Stimulated activated CD8-positive, alpha-beta memory T cell treated with anti-CD3 and anti-CD28 coated beads, Interleukin-15, amount 100 ng/mL, for 24 hours (primary cell): Measurements from ENCODE around the gene FBXW2.
"Not testable (repeated sequence)": the region's sequence is repeated elsewhere in the genome, so short reads cannot be mapped to it uniquely, and the experiment has no call there.

Experiments used
- DNase-seq: peaks from one replicate; pipeline ENCODE4 v3.0.0-alpha.2; 2020; ENCODE audit warnings: low read depth

The FBXW2 gene

DNA sequence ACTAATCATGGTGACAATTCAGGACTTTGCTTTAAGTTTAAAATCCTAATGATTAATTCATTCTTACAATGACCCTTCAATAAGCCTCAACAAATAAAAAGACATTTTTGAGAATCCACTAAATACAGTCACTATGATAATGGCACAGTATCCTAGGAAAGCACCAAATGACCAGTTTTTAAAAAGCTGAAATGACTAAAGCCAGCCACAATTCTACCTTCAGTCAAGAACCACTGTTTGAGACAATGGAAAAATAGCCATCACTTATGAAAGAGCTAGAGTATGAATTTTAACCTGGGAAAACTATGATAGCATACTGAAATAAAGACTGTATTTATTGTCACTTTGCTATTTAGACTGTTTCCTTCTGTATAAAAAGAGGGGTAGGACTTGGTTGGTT, 14.0 kb downstream of the FBXW2 start:
- no peak for DNase-seq

DNA sequence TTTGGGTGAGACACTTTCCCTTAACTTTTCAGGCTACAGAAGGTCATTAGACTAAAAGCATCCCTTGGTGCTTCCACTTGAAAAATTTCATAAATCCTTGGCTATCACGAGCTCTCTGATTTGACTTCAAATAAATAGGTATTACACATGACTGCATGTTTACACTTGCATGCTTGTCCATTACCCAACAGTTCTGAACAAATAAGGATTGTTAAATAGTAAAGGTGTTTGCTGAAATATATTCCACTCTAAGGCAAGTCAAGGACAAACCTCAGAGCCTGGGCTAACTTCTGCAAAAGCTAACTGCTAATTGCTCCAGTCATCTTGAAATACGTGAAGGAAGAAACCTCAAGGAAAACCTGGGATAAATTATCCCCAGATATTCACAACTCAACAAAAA, 14.5 kb downstream of the FBXW2 start:
- no peak for DNase-seq

DNA sequence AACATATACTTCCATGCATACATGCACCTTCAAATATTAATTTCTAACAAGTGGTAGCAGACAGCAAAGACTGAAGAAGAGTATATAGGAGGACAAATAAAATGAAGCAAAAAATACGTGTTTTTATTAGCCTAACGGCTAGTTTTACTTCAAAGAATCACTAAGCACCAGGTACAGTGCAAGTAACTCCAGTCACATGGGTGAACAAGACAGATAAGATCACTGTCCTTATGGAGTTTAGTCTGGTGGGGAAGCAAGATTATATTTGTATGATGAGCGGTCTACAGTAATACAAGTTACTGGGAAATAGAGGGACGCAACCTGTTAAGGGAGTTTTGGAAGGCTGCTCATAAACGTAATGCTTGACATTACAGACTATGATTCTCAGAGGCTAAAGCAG, 16.0 kb downstream of the FBXW2 start:
- no peak for DNase-seq

DNA sequence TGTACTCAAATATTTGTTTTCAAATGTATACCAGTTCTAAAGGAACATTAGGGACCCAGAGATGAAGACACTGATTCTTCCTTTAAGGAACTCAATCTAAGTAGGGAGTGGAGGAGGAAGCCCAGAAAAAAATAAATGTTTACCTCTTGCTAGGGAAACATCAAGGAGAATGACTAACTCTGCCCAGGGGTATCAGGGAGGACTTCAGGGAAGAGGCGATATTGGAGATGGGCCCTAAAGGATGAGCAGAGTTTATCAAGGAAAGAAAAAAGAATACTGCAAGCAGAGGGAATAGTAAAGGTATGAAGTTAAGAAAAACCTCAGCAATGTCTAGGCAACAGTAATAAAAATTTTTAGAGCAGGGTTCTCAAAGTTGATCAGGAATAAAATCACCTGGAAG, 16.4 kb downstream of the FBXW2 start:
- DNase-seq, result no peak

GRCh38 chr9:120775859-120776258, 17.4 kb downstream of the FBXW2 start:
- no peak for DNase-seq

DNA sequence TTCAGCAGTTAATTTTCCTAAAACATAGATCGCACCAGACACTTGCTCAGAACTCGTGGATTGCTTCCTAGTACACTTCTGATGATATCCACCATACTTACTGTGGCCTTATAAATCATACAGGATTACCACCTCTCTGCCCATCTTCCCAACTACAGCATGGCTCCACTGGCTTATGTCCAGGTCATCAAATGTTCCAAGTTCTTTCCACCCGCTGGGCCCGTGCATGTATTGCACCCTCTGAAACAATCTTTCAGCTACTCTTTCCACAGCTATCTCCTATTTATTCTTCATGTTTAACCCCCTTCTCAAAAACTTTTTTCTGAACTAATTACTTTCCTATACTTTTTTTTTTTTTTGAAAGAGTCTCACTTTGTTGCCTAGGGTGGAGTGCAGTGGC, 18.5 kb downstream of the FBXW2 start:
- no peak for DNase-seq

GRCh38 chr9:120773256-120773655, 20.0 kb downstream of the FBXW2 start:
- DNase-seq, result no peak

GRCh38 chr9:120770931-120771330, 22.3 kb downstream of the FBXW2 start:
- no peak for DNase-seq

- no peak for DNase-seq
Measured at GRCh38 chr9:120768886-120769285, 24.3 kb downstream of the FBXW2 start.

- DNase-seq, result no peak
Measured at GRCh38 chr9:120768247-120768646, 25.0 kb downstream of the FBXW2 start.

- no peak for DNase-seq
Measured at GRCh38 chr9:120767451-120767850, 25.8 kb downstream of the FBXW2 start.

- no peak for DNase-seq
Measured at GRCh38 chr9:120765910-120766425, 27.2 kb downstream of the FBXW2 start.

DNA sequence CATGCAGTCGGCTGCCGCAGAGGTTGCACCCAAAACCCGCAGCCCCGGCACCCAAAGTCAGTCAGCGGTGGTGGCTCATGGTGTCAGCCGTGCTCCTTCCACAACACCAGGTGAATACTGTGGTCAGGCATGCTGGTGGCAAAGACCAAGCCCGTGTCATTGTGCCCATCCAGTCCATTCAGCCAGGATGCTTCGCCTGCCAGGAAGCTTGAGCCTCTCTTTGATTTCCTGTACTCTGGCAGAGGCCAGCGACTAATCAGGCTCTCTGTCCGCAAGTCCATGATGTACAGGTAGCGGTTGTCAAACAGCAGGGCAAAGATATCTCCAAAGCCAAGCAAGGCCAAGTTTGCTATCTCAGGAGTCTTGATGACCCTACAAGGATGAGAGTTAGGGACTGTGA, 28.7 kb downstream of the FBXW2 start:
- no peak for DNase-seq

DNA sequence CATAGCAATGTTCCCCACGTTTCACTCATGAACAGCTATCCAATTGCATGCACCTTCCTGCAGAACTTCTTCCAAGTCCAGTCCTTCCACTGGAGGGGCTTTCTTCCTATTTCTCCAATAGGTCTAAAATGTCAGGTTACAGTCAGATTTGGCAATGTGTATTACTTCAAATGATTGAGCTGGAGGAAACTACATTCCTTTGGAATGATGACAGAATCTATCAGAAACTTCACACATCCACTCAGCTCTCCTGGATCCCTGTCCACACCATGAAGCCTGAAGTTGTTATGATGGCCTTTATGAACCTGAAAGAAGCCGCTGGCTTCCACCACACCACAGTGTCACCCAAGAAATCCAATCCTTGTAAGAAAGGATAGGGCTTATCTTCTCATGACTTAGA, 32.2 kb downstream of the FBXW2 start:
- DNase-seq, result no peak

GRCh38 chr9:120759755-120760400, 33.3 kb downstream of the FBXW2 start:
- no peak for DNase-seq

- no peak for DNase-seq
Measured at GRCh38 chr9:120758544-120758943, 34.7 kb downstream of the FBXW2 start.

DNA sequence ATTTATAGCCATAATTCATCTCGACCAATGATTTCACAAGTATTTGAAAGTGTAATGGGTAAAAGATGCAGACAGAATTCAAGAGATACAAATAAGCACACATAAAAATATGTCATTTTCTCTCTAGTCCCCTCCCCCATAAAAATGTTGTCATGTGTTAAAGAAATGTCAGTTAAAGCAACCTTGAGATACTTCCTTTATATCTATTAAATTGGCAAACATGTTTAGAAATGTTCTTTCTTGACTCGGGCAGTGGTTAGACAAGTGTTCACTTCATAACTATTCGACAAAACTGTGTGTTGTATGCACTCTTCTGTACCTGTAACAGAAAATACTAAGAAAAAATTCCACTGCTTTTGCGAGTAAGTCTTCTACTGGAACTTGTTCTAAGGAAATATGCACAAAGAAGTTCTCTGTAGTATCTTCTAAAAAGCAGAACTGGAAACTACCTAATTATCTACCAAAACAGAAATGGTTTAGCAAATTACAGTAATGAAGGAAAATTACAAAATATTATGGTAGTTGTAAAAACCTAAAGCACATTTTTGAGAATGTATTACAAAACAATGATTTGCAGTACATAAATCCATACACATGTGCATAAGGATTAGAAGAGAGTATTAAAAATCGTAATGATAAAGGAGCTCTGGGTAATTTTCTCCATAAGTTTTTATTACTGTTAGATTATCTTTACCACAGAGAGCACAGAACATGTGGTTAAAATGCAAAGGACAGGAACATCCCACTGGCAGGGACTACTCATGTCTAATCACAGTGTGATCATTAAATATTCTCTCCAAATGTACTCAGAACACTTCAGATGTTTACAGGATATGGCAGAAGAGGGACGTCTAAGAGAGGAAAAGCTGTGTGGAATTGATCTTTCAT, 35.9 kb downstream of the FBXW2 start:
- no peak for DNase-seq

DNA sequence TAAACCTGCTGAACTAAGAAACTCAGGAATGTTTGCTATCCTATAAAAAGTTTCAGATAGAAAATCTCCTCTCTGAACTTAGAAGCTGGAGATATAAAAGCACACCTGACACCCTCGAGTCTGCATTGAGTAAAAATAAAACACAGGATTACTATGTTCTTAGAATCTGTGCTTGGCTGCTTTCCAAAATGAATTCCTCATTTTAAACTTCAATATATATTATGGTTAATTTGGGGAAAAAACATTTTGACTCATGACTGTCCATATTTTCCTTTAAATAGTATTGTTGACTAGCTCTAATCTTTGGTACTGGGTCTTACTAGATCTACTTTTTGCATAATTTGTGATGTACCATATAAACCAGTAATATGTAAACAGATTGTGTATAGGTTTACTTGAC, 36.7 kb downstream of the FBXW2 start:
- no peak for DNase-seq

- DNase-seq, result peak; percentile 19
Measured at GRCh38 chr9:120755810-120756434, 37.3 kb downstream of the FBXW2 start.

DNA sequence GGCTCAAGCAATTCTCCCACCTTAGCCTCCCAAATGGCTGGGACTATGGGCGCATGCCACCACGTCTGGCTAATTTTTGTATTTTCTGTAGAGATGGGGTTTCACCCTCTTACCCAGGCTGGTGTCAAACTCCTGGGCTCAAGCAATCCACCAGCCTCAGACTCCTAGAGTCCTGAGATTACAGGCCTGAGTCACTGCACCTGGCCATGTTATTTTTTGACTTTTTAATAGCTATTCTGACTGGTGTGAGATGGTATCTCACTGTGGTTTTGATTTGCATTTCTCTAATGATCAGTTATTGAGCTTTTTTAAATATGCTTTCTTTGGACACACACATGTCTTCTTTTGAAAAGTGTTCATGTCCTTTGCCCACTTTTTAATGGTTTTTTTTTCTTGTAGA, 38.2 kb downstream of the FBXW2 start:
- no peak for DNase-seq

DNA sequence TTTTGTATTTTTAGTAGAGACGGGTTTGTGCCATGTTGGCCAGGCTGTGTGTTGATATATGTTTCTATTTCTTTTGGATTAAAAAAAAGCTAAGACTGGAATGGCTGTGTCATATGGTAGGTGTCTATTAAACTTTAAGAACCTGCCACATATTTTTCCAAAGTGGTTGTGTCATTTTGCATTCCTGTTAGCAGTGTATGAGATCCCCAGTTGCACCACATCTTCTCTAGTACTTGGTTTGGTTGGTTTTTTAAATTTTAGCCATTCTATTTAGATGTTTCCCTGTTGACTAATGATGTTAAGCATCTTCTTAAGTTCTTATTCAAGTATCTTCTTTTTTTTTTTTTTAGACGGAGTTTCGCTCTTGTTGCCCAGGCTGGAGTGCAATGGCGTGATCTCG, 42.8 kb downstream of the FBXW2 start:
- DNase-seq, result no peak

DNA sequence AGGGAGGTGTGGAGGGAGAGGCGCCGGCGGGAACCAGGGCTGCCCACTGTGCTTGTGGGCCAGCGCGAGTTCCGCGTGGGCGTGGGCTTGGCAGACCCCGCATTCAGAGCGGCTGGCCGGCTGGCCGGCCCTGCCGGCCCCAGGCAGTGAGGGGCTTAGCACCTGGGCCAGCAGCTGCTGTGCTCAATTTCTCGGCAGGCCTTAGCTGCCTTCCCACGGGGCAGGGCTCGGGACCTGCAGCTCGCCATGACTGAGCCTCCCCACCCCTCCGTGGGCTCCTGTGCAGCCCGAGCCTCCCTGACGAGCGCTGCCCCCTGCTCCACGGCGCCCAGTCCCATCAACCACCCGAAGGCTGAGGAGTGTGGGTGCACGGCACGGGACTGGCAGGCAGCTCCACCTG, 46.9 kb downstream of the FBXW2 start:
- DNase-seq, result not testable (repeated sequence)

DNA sequence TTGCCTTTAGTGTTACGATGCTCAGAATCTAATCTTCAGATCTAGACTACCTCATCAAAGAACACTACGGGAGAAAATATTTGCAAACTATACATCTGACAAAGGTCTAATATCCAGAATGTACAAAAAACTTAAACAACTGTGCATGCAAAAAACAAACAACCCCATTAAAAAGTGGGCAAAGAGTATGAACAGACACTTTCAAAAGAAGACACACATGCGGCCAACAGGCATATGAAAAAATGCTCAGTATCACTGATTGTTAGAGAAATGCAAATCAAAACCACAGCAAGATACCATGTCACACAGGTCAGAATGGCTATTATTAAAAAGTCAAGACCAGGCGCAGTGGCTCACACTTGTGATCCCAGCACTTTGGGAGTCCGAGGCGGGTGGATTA, 47.9 kb downstream of the FBXW2 start:
- DNase-seq, result no peak
